ENCODE results near the gene AFAP1.

- TF ChIP-seq CTCF (IDR thresholded peaks at IDR 0.05) (no peak), EZH2phosphoT487 (IDR thresholded peaks at IDR 0.05) (no peak), EZH2 (IDR thresholded peaks at IDR 0.05) (no peak)
These were observed 202.4 kb downstream of the AFAP1 start for GRCh38 chr4:7737268-7737645.

Measured in neural progenitor cell (in vitro differentiated cells).